H1 (cell line): Measurements from ENCODE around the gene LRRC42. TPM values are rescaled to one million over a fixed set of nuclear protein-coding genes. Genes with fewer than 3 reads are reported as not detected.

Experiments used
- CTCF ChIA-PET: fragments of 300-600 bp; sonication (Branson Sonifier 250); formaldehyde crosslinking; loops from one replicate; lab custom pipeline; 2021; ENCODE audit not compliant: partially characterized antibody; lab: Charles Lee
- POLR2A ChIA-PET: fragments of 300-600 bp; sonication (Branson Sonifier 250); formaldehyde crosslinking; loops from one replicate; lab custom pipeline; 2021; ENCODE audit warnings: inconsistent platforms; ENCODE audit not compliant: partially characterized antibody; lab: Charles Lee
- DNase-seq, 2 experiments: peaks; one replicate each; pipeline versions ENCODE4 v3.0.0 to v3.0.0-alpha.2; 2010 to 2022; ENCODE audit warnings: low spot score in 2 of 2, low read depth in 1 of 2, mixed read lengths in 1 of 2
- FAIRE-seq: peaks from 2 replicates; lab custom pipeline; 2011; peaks lifted over from hg19 to GRCh38; lab: Jason Lieb, UNC
- H2AFZ ChIP-seq: 2 replicates; pipeline ENCODE4 v1.8.1; 2012; ENCODE audit warnings: low read length, inconsistent platforms
- H2AK5ac ChIP-seq: 2 replicates; pipeline ENCODE4 v1.6.1; 2013; ENCODE audit warnings: low read depth, low read length
- H2BK120ac ChIP-seq: replicated peaks from 2 replicates; pipeline ENCODE3; 2013; ENCODE audit warnings: low read depth, low read length, inconsistent platforms
- H2BK12ac ChIP-seq: 2 replicates; pipeline ENCODE4 v1.6.1; 2013; ENCODE audit warnings: low read depth, low read length
- H2BK15ac ChIP-seq: 2 replicates; pipeline ENCODE4 v1.6.1; 2013; ENCODE audit warnings: low read length
- H2BK20ac ChIP-seq: 2 replicates; pipeline ENCODE4 v1.6.1; 2013; ENCODE audit warnings: low read length
- H2BK5ac ChIP-seq: 2 replicates; pipeline ENCODE4 v1.6.1; 2013; ENCODE audit warnings: low read depth, low read length
- H3K14ac ChIP-seq: 2 replicates; pipeline ENCODE4 v1.6.1; 2013; ENCODE audit warnings: inconsistent platforms; ENCODE audit not compliant: insufficient read length
- H3K18ac ChIP-seq: 2 replicates; pipeline ENCODE4 v1.6.1; 2013; ENCODE audit warnings: low read length; ENCODE audit errors: extremely low read depth
- H3K23ac ChIP-seq: 2 replicates; pipeline ENCODE4 v1.6.1; 2013; ENCODE audit warnings: inconsistent platforms; ENCODE audit not compliant: insufficient read length
- H3K23me2 ChIP-seq: 2 replicates; pipeline ENCODE4 v1.6.1; 2013; ENCODE audit warnings: low read depth, low read length
- H3K27ac ChIP-seq: 2 replicates; pipeline ENCODE4 v1.6.1; 2011; ENCODE audit warnings: low read depth, low read length, inconsistent platforms
- H3K27me3 ChIP-seq, 4 experiments: replicated peaks in 1 of 4; 1 replicate in 1 of 4; 2 replicates in 3 of 4; pipeline versions ENCODE4 v1.6.1 to v1.8.1; 2011 to 2013; ENCODE audit warnings: low read length in 3 of 4, mild to moderate bottlenecking in 3 of 4, inconsistent platforms in 2 of 4, mixed read lengths in 2 of 4, moderate library complexity in 1 of 4; ENCODE audit not compliant: control insufficient read depth in 3 of 4, insufficient read depth in 3 of 4; ENCODE audit errors: extremely low read depth in 1 of 4
- H3K36me3 ChIP-seq, 4 experiments: 2 replicates each; pipeline versions ENCODE4 v1.6.1 to v1.8.1; 2011 to 2013; ENCODE audit warnings: mild to moderate bottlenecking in 4 of 4, low read length in 3 of 4, moderate library complexity in 2 of 4, control low read depth in 1 of 4, inconsistent platforms in 1 of 4; ENCODE audit not compliant: insufficient read depth in 4 of 4, control insufficient read depth in 2 of 4
- H3K4ac ChIP-seq: replicated peaks from 2 replicates; pipeline ENCODE3; 2013; ENCODE audit warnings: low read length, low read depth, mixed read lengths, inconsistent platforms; ENCODE audit not compliant: insufficient read length
- H3K4me1 ChIP-seq, 4 experiments: replicated peaks in 1 of 4; 1 replicate in 1 of 4; 2 replicates in 3 of 4; pipeline versions ENCODE4 v1.6.1 to v1.8.1; 2011 to 2013; ENCODE audit warnings: low read length in 3 of 4, inconsistent platforms in 2 of 4, mixed read lengths in 1 of 4; ENCODE audit not compliant: insufficient read depth in 4 of 4, control insufficient read depth in 3 of 4
- H3K4me2 ChIP-seq, 2 experiments: 2 replicates each; pipeline versions ENCODE4 v1.6.1 to v1.8.1; 2011 to 2013; ENCODE audit warnings: low read depth in 2 of 2, low read length in 2 of 2, control low read depth in 1 of 2, inconsistent platforms in 1 of 2, mild to moderate bottlenecking in 1 of 2; ENCODE audit not compliant: insufficient read depth in 1 of 2
- H3K4me3 ChIP-seq, 4 experiments: fragments of 200-600, 300-600 bp in 1 of 4; sonication (generic), shearing (Covaris generic), sonication (Bioruptor Twin) in 1 of 4; 2 replicates each; pipeline versions ENCODE4 v1.5.1 to v1.8.1; 2011 to 2016; ENCODE audit warnings: low read length in 4 of 4, low read depth in 3 of 4, control low read depth in 2 of 4, inconsistent platforms in 2 of 4, mild to moderate bottlenecking in 2 of 4, mixed read lengths in 1 of 4, moderate library complexity in 1 of 4; ENCODE audit not compliant: insufficient read depth in 2 of 4; ENCODE audit errors: extremely low read depth in 1 of 4
- H3K56ac ChIP-seq: replicated peaks from 2 replicates; pipeline ENCODE3; 2013; ENCODE audit warnings: low read depth, mild to moderate bottlenecking, mixed read lengths, low read length, inconsistent platforms; ENCODE audit not compliant: insufficient read length
- H3K79me1 ChIP-seq: 2 replicates; pipeline ENCODE4 v1.6.1; 2013; ENCODE audit warnings: low read depth, low read length, control low read depth
- H3K79me2 ChIP-seq, 2 experiments: 2 replicates each; pipeline versions ENCODE4 v1.6.1 to v1.8.1; 2012 to 2013; ENCODE audit warnings: low read length in 2 of 2, mild to moderate bottlenecking in 2 of 2, inconsistent platforms in 1 of 2; ENCODE audit not compliant: insufficient read depth in 2 of 2, control insufficient read depth in 1 of 2
- H3K9ac ChIP-seq, 4 experiments: replicated peaks in 1 of 4; 1 replicate in 1 of 4; 2 replicates in 3 of 4; pipeline versions ENCODE4 v1.6.1 to v1.8.1; 2011 to 2013; ENCODE audit warnings: low read depth in 3 of 4, low read length in 3 of 4, control low read depth in 2 of 4, mild to moderate bottlenecking in 2 of 4, moderate library complexity in 2 of 4, inconsistent platforms in 1 of 4; ENCODE audit errors: extremely low read depth in 1 of 4
- H3K9me3 ChIP-seq, 2 experiments: 2 replicates each; pipeline versions ENCODE4 v1.6.1 to v1.8.1; 2012 to 2013; ENCODE audit warnings: mild to moderate bottlenecking in 2 of 2, moderate library complexity in 2 of 2, control low read depth in 1 of 2, inconsistent platforms in 1 of 2, low read depth in 1 of 2, low read length in 1 of 2, mixed read lengths in 1 of 2; ENCODE audit not compliant: insufficient read depth in 2 of 2
- H4K20me1 ChIP-seq, 2 experiments: replicated peaks in 1 of 2; 2 replicates each; pipeline versions ENCODE3 to v1.8.1; 2011 to 2013; ENCODE audit warnings: inconsistent platforms in 2 of 2, low read length in 2 of 2, mild to moderate bottlenecking in 1 of 2; ENCODE audit not compliant: insufficient read depth in 2 of 2, control insufficient read depth in 1 of 2
- H4K5ac ChIP-seq: 2 replicates; pipeline ENCODE4 v1.6.1; 2013; ENCODE audit warnings: low read length, low read depth, mixed read lengths, inconsistent platforms; ENCODE audit not compliant: insufficient read length
- H4K8ac ChIP-seq: 2 replicates; pipeline ENCODE4 v1.8.0; 2013; ENCODE audit warnings: mild to moderate bottlenecking, moderate library complexity, low read length, inconsistent platforms; ENCODE audit not compliant: insufficient read depth; ENCODE audit errors: extremely low read depth
- H4K91ac ChIP-seq: replicated peaks from 2 replicates; pipeline ENCODE3; 2013; ENCODE audit warnings: low read length, mixed read lengths, inconsistent platforms; ENCODE audit not compliant: insufficient read length
- EP300 ChIP-seq, 2 experiments: IDR thresholded peaks; 1 replicate in 1 of 2; 2 replicates in 1 of 2; pipeline ENCODE4 v1.6.1; 2011 to 2012; ENCODE audit warnings: low read depth in 2 of 2, low read length in 2 of 2, mild to moderate bottlenecking in 2 of 2, borderline replicate concordance in 1 of 2, inconsistent platforms in 1 of 2, moderate library complexity in 1 of 2
- RFX5 ChIP-seq: IDR thresholded peaks from 2 replicates; pipeline ENCODE4 v1.6.1; 2011; ENCODE audit warnings: low read depth, low read length, improper control_type of control experiment, borderline replicate concordance
- polyA plus RNA-seq, 7 experiments: library from polyadenylated mRNA; depleted of rRNA in 3 of 7; stranded (reverse) in 5 of 7; unstranded in 2 of 7; fragments of >200 nt in 5 of 7; fragments of 200-250 nt in 2 of 7; gene quantifications; 1 replicate in 5 of 7; 2 replicates in 1 of 7; 4 replicates in 1 of 7; pipeline versions ENCODE4 v1.2.1 to v1.2.3, GENCODE V29; 2011 to 2013; ENCODE audit warnings: missing spikeins in 2 of 7, mixed read lengths in 2 of 7
- total RNA-seq: library from RNA; stranded (reverse); fragmentation: NEBNext Ultra II Directional; extraction: Animal tissue kit (Norgen Biotek cat#: 25700); gene quantifications from 2 replicates; pipeline ENCODE4 v1.2.1, GENCODE V29; 2021

The LRRC42 gene
- total and polyA plus RNA-seq, 2 of the 8 experiments (the other 6 are each of a cell fraction or from before 2014, with no cell fraction given), result 38.2 to 54.1 TPM

DNA sequence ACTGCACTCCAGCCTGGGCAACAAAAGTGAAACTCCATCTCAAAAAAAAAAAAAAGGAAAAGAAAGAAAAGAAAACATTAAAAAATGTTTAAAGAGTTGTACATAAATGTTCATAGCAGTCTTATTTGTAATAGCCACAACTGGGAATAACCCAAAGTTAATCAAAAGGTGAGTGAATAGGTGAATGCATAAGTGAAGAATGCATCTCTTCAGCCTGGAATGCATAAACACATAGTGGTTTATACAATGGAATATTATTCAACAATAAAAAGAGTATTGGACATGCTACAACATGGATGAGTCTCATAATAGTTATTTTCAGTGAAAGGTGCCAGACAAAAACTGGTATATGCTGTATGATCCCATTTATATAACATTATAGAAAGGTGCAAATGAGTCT lies 53.8 kb downstream of the LRRC42 start:
- peaks cover 3 to 10% of the 10 kb centered on the region in 2 experiments; a peak in 3 of 4 replicates for H3K9me3 ChIP-seq
- no peak overlapping the region for H3K14ac ChIP-seq
- H3K4ac ChIP-seq, result no peak overlapping the region
- no peak overlapping the region for H2BK120ac ChIP-seq
- no peak overlapping the region for H2AK5ac ChIP-seq
- no peak for DNase-seq
- no peaks in the 10 kb centered on the region for H3K23me2 ChIP-seq
- no peak overlapping the region for H2AFZ ChIP-seq
- no peaks in the 10 kb centered on the region for H4K20me1 ChIP-seq
- POLR2A ChIA-PET, result no interaction called here
- no peak overlapping the region for H3K4me3 ChIP-seq
- H3K9ac ChIP-seq, result no peak overlapping the region
- no peak overlapping the region for H3K56ac ChIP-seq
- H3K27me3 ChIP-seq, result no peaks in the 10 kb centered on the region
- H2BK12ac ChIP-seq, result no peak overlapping the region
- H4K91ac ChIP-seq, result no peak overlapping the region
- H4K8ac ChIP-seq, result no peak overlapping the region
- FAIRE-seq, result no peak
- H3K4me1 ChIP-seq, result no peaks in the 10 kb centered on the region
- no peaks in the 10 kb centered on the region for H3K79me1 ChIP-seq
- no peak overlapping the region for H4K5ac ChIP-seq
- H3K23ac ChIP-seq, result no peak overlapping the region
- H2BK20ac ChIP-seq, result no peak overlapping the region
- no peak overlapping the region for H3K18ac ChIP-seq
- no peak overlapping the region for H3K4me2 ChIP-seq
- H2BK15ac ChIP-seq, result no peak overlapping the region
- no peak overlapping the region for H2BK5ac ChIP-seq
- CTCF ChIA-PET, result interaction anchor here (0.6 to 1.4 kb wide), 2 partner anchors 10 to 123 kb away, joined by 3 read pairs; no protein-coding TSS in a partner anchor
- no peak overlapping the region for H3K27ac ChIP-seq
- no peaks in the 10 kb centered on the region for H3K36me3 ChIP-seq
- H3K79me2 ChIP-seq, result no peaks in the 10 kb centered on the region
- TF ChIP-seq RFX5, result no peak
- TF ChIP-seq EP300 (IDR thresholded peaks at IDR 0.05; ENCODE audit: borderline replicate concordance in 1 of 2, low read depth in 2 of 2, low read length in 2 of 2), result no peak
